Panc1 (cell line): ENCODE data around the gene MAGIX.

ENCODE experiments used
- CTCF ChIP-seq: fragments of 450-650 bp; IDR thresholded peaks from 2 replicates; pipeline ENCODE4 v1.5.1; 2017; ENCODE audit warnings: mild to moderate bottlenecking
- POLR2AphosphoS5 ChIP-seq: IDR thresholded peaks from 2 replicates; pipeline ENCODE4 v1.6.1; 2012; ENCODE audit warnings: mild to moderate bottlenecking, low read depth, low read length, moderate library complexity
- SIN3A ChIP-seq: IDR thresholded peaks from 2 replicates; pipeline ENCODE4 v1.6.1; 2012; ENCODE audit warnings: low read depth, mild to moderate bottlenecking, low read length, moderate library complexity, borderline replicate concordance; ENCODE audit not compliant: insufficient read depth

GRCh38 chrX:49116076-49116475, 46.5 kb upstream of the MAGIX start:
- TF ChIP-seq CTCF (no peak), POLR2AphosphoS5 (no peak), SIN3A (no peak)
